ENCODE measurements around the gene PPP1R13L. TPM values are rescaled to one million over a fixed set of nuclear protein-coding genes. Genes with fewer than 3 reads are reported as not detected.
"Not testable (repeated sequence)": the region's sequence is repeated elsewhere in the genome, so short reads cannot be mapped to it uniquely, and the experiment has no call there.

Gene PPP1R13L
- polyA plus RNA-seq, 3 donors: 6.1 to 14.7 (median 7.9) TPM

GRCh38 chr19:45440873-45441654, 36.2 kb upstream of the PPP1R13L start:
- no peak for DNase-seq (ENCODE audit: extremely low read depth in 1 of 11, low read depth in 9 of 11, low spot score in 4 of 11)

GRCh38 chr19:45440259-45440638, 35.4 kb upstream of the PPP1R13L start:
- no peak for DNase-seq (ENCODE audit: extremely low read depth in 1 of 11, low read depth in 9 of 11, low spot score in 4 of 11)

DNA sequence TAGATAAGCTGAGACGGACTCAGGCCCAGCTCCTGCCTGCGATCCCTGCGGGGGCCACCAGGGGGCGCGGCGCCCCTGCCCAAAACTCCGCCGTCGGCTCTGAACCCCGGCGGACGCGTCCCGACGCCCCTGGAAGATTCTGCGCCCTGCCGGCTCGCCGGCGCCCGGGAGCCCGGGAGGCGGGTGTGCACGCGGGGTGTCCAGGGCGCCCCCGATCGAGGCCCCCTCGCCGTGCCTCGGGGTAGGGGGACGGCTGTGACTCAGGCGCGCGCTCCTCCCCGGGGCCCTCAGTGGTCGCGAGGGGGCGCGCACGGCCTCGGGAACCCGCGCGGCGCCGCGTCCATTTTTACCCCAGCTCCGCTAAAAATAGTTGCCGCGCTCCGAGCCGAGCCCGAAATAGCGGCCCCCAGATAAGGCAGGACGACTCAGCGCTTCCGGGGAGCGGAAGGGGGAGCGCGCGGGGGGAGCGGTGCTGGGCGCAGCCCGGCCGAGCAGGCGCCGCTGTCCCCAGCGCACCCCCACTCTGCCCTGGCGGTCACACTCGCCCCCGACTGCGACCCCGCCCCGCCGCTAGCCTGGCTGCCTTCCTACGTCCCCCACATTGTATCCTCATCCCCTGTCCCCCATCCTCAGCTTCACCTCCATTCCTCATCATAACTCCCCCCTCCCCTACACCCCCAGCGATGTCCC, 34.8 kb upstream of the PPP1R13L start:
- DNase-seq (ENCODE audit: extremely low read depth in 1 of 11, low read depth in 9 of 11, low spot score in 4 of 11): peak in 3 of 11 donors; percentile 55 to 75 (median 74)

DNA sequence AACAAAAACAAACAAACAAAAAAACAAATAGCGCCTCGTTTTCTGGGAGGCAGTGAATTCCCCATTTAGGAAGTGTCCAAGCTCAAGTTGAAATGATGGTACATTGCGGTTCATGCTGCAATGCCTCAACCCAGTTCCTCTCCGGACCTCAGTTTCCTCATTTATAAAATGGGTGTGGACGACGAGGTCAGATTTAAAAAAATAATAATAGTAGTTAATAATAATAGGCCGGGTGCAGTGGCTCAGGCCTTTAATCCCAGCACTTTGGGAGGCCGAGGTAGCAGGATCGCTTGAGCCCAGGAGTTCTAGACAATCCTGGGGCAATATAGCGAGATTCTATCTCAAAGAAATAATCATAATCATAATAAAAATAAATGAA, 34.3 kb upstream of the PPP1R13L start:
- no peak for DNase-seq (ENCODE audit: extremely low read depth in 1 of 11, low read depth in 9 of 11, low spot score in 4 of 11)

DNA sequence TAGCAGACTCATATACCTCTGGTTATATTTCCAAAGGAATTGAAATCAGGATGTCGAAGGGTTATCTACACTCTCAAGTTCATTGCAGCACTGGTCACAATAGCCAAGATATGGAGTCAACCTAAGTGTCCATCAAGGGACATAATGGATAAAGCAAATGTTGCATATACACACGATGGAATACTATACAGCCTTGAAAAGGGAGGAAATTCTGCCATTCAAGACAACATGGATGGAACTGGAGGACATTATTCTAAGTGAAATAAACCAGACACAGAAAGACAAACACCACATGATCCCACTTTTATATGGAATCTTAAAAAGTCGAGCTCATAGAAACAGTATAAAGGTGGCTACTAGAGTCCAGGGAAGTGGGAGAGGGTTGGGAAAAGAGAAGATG, 32.5 kb upstream of the PPP1R13L start:
- no peak for DNase-seq (ENCODE audit: extremely low read depth in 1 of 11, low read depth in 9 of 11, low spot score in 4 of 11)

DNA sequence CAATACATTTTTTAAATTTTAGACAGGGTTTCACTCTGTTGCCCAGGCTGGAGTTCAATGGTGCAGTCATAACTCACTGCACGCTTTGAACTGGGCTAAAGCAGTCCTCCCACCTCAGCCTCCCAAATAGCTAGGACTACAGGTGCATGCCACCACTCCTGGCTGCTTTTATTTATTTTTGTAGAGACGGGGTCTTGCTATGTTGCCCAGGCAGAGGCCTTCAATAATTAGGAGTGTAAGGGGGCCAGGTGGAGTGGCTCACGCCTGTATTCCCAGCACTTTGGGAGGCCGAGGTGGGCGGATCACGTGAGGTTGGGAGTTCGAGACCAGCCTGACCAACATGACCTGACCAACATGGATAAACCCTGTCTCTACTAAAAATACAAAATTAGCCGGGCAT, 27.7 kb upstream of the PPP1R13L start:
- DNase-seq (ENCODE audit: extremely low read depth in 1 of 11, low read depth in 9 of 11, low spot score in 4 of 11): not testable (repeated sequence)

DNA sequence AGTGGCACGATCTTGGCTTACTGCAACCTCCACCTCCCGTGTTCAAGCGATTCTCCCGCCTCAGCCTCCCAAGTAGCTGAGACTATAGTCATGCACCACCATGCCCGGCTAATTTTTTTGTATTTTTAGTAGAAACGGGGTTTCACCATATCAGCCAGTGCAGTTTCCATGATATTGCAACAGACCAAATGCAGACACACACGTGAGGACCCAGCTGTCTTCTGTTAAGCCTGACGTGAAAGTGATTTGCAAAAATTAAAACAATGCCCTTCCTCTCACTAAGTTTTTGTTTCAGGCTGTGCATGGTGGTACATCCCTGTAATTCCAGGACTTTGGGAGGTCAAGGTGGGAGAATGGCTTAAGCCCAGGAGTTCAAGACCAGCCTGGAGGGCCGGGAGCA, 26.1 kb upstream of the PPP1R13L start:
- DNase-seq (ENCODE audit: extremely low read depth in 1 of 11, low read depth in 9 of 11, low spot score in 4 of 11): not testable (repeated sequence)

DNA sequence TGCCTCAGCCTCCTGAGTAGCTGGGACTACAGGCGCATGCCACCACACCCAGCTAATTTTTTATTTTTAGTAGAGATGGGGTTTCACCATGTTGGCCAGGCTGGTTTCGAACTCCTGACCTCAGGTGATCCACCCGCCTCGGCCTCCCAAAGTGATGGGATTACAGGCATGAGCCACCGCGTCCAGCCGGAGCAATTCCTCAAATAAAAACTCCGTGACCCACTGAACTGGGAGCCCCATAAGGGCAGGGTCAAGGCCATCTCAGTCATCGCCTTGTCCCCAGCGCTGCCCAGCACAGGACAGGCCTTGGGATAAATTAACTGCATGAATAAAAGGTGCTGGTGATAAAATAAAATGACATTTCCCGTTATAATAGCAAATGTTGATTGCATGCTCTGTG, 25.0 kb upstream of the PPP1R13L start:
- not testable (repeated sequence) for DNase-seq (ENCODE audit: extremely low read depth in 1 of 11, low read depth in 9 of 11, low spot score in 4 of 11)

GRCh38 chr19:45428384-45429231, 23.7 kb upstream of the PPP1R13L start:
- no peak for DNase-seq (ENCODE audit: extremely low read depth in 1 of 11, low read depth in 9 of 11, low spot score in 4 of 11)

GRCh38 chr19:45424191-45425058, 19.6 kb upstream of the PPP1R13L start:
- peak in 1 of 11 donors; percentile 37 for DNase-seq (ENCODE audit: extremely low read depth in 1 of 11, low read depth in 9 of 11, low spot score in 4 of 11)

DNA sequence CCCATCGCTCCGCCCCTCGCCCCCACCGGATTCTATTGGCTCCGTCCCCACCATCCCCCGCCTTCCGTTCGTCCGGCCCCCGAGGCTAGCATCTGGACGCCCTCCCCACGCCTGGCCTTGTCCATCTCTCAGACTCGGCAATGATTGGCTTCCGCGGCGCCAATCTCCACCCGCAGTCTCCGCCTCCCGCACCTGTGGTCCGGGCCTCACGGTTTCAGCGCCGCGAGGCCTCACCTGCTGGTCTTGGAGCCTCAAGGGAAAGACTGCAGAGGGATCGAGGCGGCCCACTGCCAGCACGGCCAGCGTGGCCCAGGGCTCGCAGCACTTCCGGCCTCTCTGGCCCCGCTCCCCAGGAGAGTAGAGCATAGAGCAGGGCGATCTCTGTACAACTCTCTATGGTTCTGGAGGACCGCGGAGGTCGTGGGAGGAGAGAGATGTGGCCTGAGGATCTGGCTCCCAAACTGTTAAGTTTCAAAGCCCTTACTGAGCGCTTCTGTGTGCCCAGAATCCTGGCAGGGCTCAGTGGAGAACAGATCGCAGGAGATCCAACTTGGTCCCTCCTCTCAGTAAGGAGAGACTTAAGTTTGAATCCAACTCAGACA, 18.8 kb upstream of the PPP1R13L start, which contains the start of gene ERCC1:
Gene ERCC1 (minus strand): TSS at position 329 of the 602 bp plus-strand sequence. CDS start 543 bp downstream, outside the sequence.
- DNase-seq (ENCODE audit: extremely low read depth in 1 of 11, low read depth in 9 of 11, low spot score in 4 of 11): peak in 9 of 11 donors; percentile 84 to 96 (median 90)

DNA sequence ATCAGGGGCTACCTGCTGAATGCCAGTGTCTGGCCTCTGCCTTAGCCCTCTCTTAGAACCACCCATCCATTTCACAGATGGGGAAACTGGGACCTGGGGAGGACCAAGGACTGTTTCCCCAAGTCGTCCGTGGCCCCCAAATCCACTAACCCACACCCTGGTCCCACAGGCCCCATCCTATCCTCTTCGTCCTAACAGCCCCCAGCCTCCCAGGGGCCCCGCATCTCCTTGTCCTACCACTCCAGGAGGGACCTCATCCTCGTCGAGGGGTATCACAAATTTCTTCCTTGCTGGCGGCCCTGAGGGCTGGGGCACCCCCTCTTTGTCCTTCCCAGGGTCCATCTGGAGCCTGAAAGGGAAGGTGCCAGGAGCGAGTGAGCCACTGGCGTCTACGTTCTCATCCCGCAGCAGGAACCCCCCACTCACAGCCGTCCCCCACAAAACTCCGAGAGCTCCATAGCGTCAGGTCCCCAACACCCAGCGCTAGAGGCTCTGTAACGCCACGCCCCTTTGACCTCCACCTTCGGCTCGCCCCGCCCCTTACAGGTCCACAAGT, 18.2 kb upstream of the PPP1R13L start:
- DNase-seq (ENCODE audit: extremely low read depth in 1 of 11, low read depth in 9 of 11, low spot score in 4 of 11): no peak

DNA sequence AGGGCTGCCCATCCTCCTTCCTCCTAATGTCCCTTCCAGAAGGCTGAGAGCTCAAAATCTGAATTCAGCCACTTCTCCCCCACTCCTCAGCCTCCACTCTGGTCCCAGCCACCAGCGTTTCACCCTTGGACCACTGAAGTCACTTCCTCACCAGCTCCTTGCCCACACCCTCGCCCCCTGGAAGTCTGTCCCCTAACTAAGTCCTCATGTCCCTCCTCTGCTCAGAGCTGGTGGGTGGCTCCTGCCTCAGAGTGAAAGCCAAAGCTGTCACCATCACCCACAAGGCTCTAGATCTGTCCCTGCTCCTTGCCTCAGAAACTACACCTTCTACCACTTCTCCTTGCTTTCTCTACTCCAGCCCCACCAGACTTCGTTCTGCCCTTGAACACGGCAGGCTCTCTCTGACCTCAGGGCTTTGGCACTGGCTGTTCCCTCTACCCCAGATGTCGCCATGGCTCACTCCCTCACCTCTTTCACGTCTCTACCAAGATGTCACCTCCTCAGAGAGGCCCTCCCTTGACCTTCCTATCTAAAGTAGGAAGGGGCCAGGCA, 17.2 kb upstream of the PPP1R13L start:
- no peak for DNase-seq (ENCODE audit: extremely low read depth in 1 of 11, low read depth in 9 of 11, low spot score in 4 of 11)

- DNase-seq (ENCODE audit: extremely low read depth in 1 of 11, low read depth in 9 of 11, low spot score in 4 of 11): no peak
Measured at GRCh38 chr19:45420871-45421270, 16.0 kb upstream of the PPP1R13L start.

DNA sequence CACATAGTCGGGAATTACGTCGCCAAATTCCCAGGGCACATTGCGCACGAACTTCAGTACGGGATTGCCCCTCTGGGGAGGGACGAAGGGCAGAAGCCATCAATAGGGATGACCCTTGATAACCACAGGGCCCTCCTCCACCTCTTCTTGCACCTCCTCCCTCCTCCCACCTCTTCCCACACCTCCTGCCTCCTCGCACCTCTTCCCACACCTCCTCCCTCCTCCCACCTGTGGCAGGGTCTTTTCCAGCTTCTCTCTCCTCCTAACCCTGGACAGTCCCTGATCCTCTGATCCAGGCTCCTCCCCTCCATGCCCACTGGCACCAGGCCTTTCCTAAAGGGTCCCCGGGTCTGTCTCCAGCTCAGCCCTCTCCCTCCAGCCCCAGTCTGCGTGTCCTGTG, 15.5 kb upstream of the PPP1R13L start:
- DNase-seq (ENCODE audit: extremely low read depth in 1 of 11, low read depth in 9 of 11, low spot score in 4 of 11): no peak

- DNase-seq (ENCODE audit: extremely low read depth in 1 of 11, low read depth in 9 of 11, low spot score in 4 of 11): no peak
Measured at GRCh38 chr19:45419895-45420294, 15.0 kb upstream of the PPP1R13L start.

- DNase-seq (ENCODE audit: extremely low read depth in 1 of 11, low read depth in 9 of 11, low spot score in 4 of 11): no peak
Measured at GRCh38 chr19:45419396-45419795, 14.5 kb upstream of the PPP1R13L start.

- no peak for DNase-seq (ENCODE audit: extremely low read depth in 1 of 11, low read depth in 9 of 11, low spot score in 4 of 11)
Measured at GRCh38 chr19:45418802-45419201, 13.9 kb upstream of the PPP1R13L start.

Data from renal cortex interstitium (tissue), 11 donors.